COLO668 (cell line): ENCODE results near the gene TIPARP.
A peak's percentile ranks its signal among the peaks of the same experiment; 100 is the strongest.
"Not testable (repeated sequence)": the region's sequence is repeated elsewhere in the genome, so short reads cannot be mapped to it uniquely, and the experiment has no call there.

ENCODE experiments used
- DNase-seq: peaks from one replicate; lab custom pipeline; 2025; ENCODE audit not compliant: unreplicated experiment; lab: John Stamatoyannopoulos, UW

The TIPARP gene

GRCh38 chr3:156737049-156737448 lies 62.7 kb downstream of the TIPARP start:
- not testable (repeated sequence) for DNase-seq

- no peak for DNase-seq
These were observed 63.9 kb downstream of the TIPARP start for GRCh38 chr3:156738251-156738650.

GRCh38 chr3:156739976-156740375 lies 65.6 kb downstream of the TIPARP start:
- DNase-seq = no peak

- DNase-seq = not testable (repeated sequence)
These were observed 66.2 kb downstream of the TIPARP start for GRCh38 chr3:156740581-156740980.

GRCh38 chr3:156741935-156742334 lies 67.5 kb downstream of the TIPARP start:
- DNase-seq = no peak

GRCh38 chr3:156742401-156742800 lies 68.0 kb downstream of the TIPARP start:
- no peak for DNase-seq

GRCh38 chr3:156743859-156744258 lies 69.5 kb downstream of the TIPARP start:
- DNase-seq = no peak

- DNase-seq = no peak
These were observed 70.2 kb downstream of the TIPARP start for GRCh38 chr3:156744631-156745030.

- DNase-seq = no peak
These were observed 71.4 kb downstream of the TIPARP start for GRCh38 chr3:156745766-156746165.

GRCh38 chr3:156747046-156747445 lies 72.7 kb downstream of the TIPARP start:
- no peak for DNase-seq

GRCh38 chr3:156749244-156749643 lies 74.9 kb downstream of the TIPARP start:
- DNase-seq = peak; percentile 26

GRCh38 chr3:156750191-156750873 lies 75.9 kb downstream of the TIPARP start:
- DNase-seq = no peak

GRCh38 chr3:156750874-156751245 lies 76.5 kb downstream of the TIPARP start:
- DNase-seq = no peak

- DNase-seq = no peak
These were observed 77.2 kb downstream of the TIPARP start for GRCh38 chr3:156751461-156752025.
